ENCODE results near the gene STARD6. TPM values are rescaled to one million over a fixed set of nuclear protein-coding genes. Genes with fewer than 3 reads are reported as not detected.
A peak's percentile ranks its signal among the peaks of the same experiment; 100 is the strongest.

The STARD6 gene
- total RNA-seq, 1 experiment from 2014 or later: not detected

DNA sequence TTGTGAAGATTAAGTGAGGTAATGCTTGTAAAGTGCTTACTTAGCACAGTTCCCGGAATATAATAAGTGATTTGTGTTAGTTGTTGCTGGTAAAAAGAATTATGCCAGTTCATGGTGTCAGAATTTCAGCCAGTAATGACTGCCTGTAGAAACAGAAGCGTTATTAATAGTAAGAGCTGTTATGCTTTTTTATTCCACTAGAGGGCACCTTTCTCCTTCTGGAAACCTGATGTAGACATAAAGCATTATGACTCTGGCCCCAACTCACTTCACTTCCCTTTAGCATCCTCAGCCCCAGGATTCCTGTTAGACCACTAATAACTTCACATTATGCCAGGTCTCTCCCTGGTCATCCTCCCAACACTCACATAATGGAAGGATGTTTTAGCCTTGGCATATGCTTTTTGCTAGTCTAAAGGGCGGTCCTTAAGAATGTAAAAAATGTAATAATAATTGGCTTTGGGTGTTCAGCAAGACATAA, 34.9 kb upstream of the STARD6 start:
- Histone ChIP-seq H3K14ac (ENCODE audit: insufficient read depth, low read length) (no peak overlapping the region), H2BK20ac (ENCODE audit: low read depth, low read length, poor library complexity, severe bottlenecking) (no peak overlapping the region), H3K79me2 (ENCODE audit: insufficient read depth, low read length) (no peaks in the 10 kb centered on the region), H3T11ph (ENCODE audit: low read length) (no peak overlapping the region), H2AK5ac (ENCODE audit: insufficient read length, low read length) (no peak overlapping the region), H2AFZ (ENCODE audit: low read length) (no peak overlapping the region), H2BK5ac (ENCODE audit: insufficient read length, low read length) (no peak overlapping the region), H4K8ac (replicated peaks; ENCODE audit: insufficient read length, low read depth, low read length) (no peak overlapping the region), H3K23ac (ENCODE audit: insufficient read length, low read depth, low read length) (no peak overlapping the region), H3K23me2 (ENCODE audit: insufficient read length, low read depth, low read length, poor library complexity, severe bottlenecking) (no peaks in the 10 kb centered on the region), H4K91ac (ENCODE audit: insufficient read length, low read depth, low read length) (no peak overlapping the region), H2BK15ac (ENCODE audit: low read depth, low read length) (no peak overlapping the region), H3K27me3 (ENCODE audit: insufficient read depth, low read length) (no peaks in the 10 kb centered on the region), H4K20me1 (ENCODE audit: control insufficient read depth, insufficient read depth, insufficient read length) (no peaks in the 10 kb centered on the region), H3K4me2 (ENCODE audit: insufficient read depth, insufficient read length, low read length) (no peak overlapping the region), H3K18ac (ENCODE audit: insufficient read length, low read depth, low read length) (no peak overlapping the region), H3K27ac (ENCODE audit: insufficient read length, low read depth, low read length) (no peak overlapping the region), H3K4ac (ENCODE audit: low read depth, low read length) (no peak overlapping the region), H3K56ac (ENCODE audit: insufficient read length, low read depth, low read length) (no peak overlapping the region), H2BK12ac (ENCODE audit: insufficient read length, low read depth, low read length) (no peak overlapping the region), H3K9ac (ENCODE audit: extremely low read depth, insufficient read length, low read length) (no peak overlapping the region), H3K9me3 (ENCODE audit: control insufficient read depth, low read depth, low read length) (no peaks in the 10 kb centered on the region), H3K79me1 (ENCODE audit: insufficient read depth, low read depth, low read length, poor library complexity, severe bottlenecking) (no peaks in the 10 kb centered on the region), H3K4me1 (ENCODE audit: insufficient read depth, low read length) (peaks cover 1% of the 10 kb centered on the region; the same call in 1 of the 2 replicates), H2BK120ac (ENCODE audit: low read depth, low read length, poor library complexity, severe bottlenecking) (no peak overlapping the region), H4K5ac (ENCODE audit: insufficient read length, low read depth, low read length) (no peak overlapping the region)
- H3K27ac Mint-ChIP-seq: no peak overlapping the region
- WGBS (ENCODE audit: extremely low coverage, insufficient read length, low lambda C conversion rate): no CpG with 5 or more reads among the region's 3 CpGs
- H3K27me3 Mint-ChIP-seq (ENCODE audit: low read depth): peaks cover 1% of the 10 kb centered on the region
- no peak overlapping the region for H3K4me3 Mint-ChIP-seq
- TF ChIP-seq CTCF (conservative IDR thresholded peaks at IDR 0.05): peak; percentile 83
- peaks cover 4 to 9% of the 10 kb centered on the region in 2 experiments; a peak in 4 of 5 replicates for H3K9me3 Mint-ChIP-seq
- no peak for DNase-seq
- peaks cover 4 to 15% (median 6%) of the 10 kb centered on the region in 3 experiments; a peak in 5 of 7 replicates for H3K36me3 Mint-ChIP-seq (ENCODE audit: insufficient read depth in 1 of 3, low read depth in 3 of 3)
- H3K4me1 Mint-ChIP-seq: peaks cover 15 to 26% of the 10 kb centered on the region in 2 experiments

Measured in H9 (cell line).